ENCODE measurements around the gene NRBP1.

NRBP1 gene

GRCh38 chr2:27427863-27428212 is 593 bp upstream of the NRBP1 start:
- peak overlapping the region; percentile 89 for H3K4me3 ChIP-seq (ENCODE audit: low read depth, low read length)
- TF ChIP-seq CTCF (IDR thresholded peaks at IDR 0.05; ENCODE audit: low read depth, low read length), result no peak

DNA sequence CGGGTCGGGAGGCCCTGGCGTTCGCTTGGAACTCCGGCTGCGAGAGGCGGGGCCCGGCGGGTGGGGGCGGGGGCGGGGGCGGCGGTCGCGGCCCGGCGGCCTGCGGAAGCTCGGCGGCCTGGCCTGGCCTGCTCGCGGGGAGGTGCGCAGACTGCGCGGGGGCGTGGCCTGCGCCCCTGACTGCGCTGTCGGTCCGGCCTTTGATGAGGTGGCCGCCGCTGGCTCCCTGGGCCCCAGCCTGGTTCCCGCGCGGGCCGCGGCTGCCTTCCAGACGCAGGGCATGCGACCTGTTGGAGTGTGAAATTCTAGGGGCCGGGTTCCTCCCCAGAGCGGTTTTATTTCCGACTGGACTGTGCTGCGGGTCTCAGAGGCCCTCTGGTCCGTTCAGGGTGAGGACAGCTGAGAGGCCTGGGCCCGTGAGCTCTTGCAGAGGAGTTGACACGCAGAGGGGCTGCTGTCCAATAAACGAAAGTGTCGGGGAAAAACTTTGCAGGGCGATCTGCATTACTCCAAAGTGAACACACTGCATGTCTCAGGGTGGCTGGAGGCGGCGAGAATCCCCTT is 629 bp downstream of the NRBP1 start:
- H3K4me3 ChIP-seq (ENCODE audit: low read depth, low read length), result peak overlapping the region; percentile 89
- no peak for TF ChIP-seq CTCF (IDR thresholded peaks at IDR 0.05; ENCODE audit: low read depth, low read length)

DNA sequence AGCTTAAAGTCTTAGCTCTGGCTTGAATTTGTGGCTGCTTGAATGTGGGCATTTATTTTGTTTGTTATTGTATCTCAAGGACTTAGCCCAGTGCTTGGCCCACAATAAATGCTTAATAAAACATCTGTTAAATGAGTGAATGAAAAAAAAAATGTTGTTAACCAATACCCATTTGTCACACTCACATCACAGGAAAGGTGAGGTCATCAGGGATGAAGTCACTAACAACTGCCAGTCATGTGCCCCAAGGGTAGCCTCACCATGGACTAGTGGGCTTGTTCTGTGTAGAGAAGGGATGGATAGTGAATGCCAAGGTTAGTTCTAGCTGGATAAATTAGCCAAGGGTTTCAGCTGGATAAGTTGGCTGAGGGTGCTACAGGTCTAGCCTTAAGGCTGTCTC is 3.0 kb downstream of the NRBP1 start:
- TF ChIP-seq CTCF (IDR thresholded peaks at IDR 0.05; ENCODE audit: low read depth, low read length), result no peak
- no peak overlapping the region for H3K4me3 ChIP-seq (ENCODE audit: low read depth, low read length)

- no peak for TF ChIP-seq CTCF (IDR thresholded peaks at IDR 0.05; ENCODE audit: low read depth, low read length)
- H3K4me3 ChIP-seq (ENCODE audit: low read depth, low read length), result no peak overlapping the region
Observed at GRCh38 chr2:27435628-27436027, 7.2 kb downstream of the NRBP1 start.

GRCh38 chr2:27441226-27441926 is 12.9 kb downstream of the NRBP1 start:
- H3K4me3 ChIP-seq (ENCODE audit: low read depth, low read length), result no peak overlapping the region
- TF ChIP-seq CTCF (IDR thresholded peaks at IDR 0.05; ENCODE audit: low read depth, low read length), result no peak

DNA sequence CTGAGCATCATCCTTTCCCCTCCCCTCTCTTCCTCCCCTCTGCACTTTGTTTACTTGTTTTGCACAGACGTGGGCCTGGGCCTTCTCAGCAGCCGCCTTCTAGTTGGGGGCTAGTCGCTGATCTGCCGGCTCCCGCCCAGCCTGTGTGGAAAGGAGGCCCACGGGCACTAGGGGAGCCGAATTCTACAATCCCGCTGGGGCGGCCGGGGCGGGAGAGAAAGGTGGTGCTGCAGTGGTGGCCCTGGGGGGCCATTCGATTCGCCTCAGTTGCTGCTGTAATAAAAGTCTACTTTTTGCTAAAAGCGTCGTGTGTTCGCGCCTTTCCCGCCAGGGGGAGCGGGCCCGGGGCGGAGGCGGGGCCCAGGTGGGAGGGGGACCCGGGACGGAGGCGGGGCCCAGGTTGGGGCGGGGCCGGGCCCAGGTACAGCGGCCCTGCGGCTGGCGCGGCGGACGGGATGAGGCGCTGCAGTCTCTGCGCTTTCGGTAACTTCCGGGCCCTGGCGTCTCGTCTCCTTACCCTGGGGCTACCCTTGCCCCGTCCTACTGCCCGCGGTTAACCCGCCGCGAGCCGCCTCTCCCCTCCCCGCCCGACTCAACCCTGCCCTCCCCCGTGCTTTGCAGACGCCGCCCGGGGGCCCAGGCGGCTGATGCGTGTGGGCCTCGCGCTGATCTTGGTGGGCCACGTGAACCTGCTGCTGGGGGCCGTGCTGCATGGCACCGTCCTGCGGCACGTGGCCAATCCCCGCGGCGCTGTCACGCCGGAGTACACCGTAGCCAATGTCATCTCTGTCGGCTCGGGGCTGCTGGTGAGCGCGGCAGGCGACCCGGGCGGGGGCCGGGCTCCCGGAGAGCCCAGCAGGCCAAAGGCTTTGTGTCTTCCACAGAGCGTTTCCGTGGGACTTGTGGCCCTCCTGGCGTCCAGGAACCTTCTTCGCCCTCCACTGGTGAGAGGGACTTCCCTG is 13.8 kb downstream of the NRBP1 start, which contains the start of gene KRTCAP3:
Gene KRTCAP3, plus strand, starts transcription at position 424 of the 962 bp plus-strand sequence. Its CDS starts 32 bp downstream, at position 456.
- TF ChIP-seq CTCF (IDR thresholded peaks at IDR 0.05; ENCODE audit: low read depth, low read length), result no peak
- no peak within 1 kb of the TSS for H3K4me3 ChIP-seq (ENCODE audit: low read depth, low read length)

Data from WI38 (cell line).